B cell (primary cell): ENCODE results near the gene ZNF620. TPM values are rescaled to one million over a fixed set of nuclear protein-coding genes. Genes with fewer than 3 reads are reported as not detected.
"Not testable (repeated sequence)": the region's sequence is repeated elsewhere in the genome, so short reads cannot be mapped to it uniquely, and the experiment has no call there.

Experiments used
- ATAC-seq: fragments of 200-7000 bp; cut with Tn5 transposase; one replicate; pipeline ENCODE4 v1.10.0; 2021; ENCODE audit warnings: low read depth, mild to moderate bottlenecking, moderate number of reproducible peaks, moderate library complexity
- CTCF ChIA-PET: fragments of 350-600 bp; sonication (Branson Sonifier 250); formaldehyde crosslinking; loops from one replicate; lab custom pipeline; 2021; ENCODE audit warnings: antibody characterized with exemption, inconsistent platforms; lab: Charles Lee
- POLR2A ChIA-PET: fragments of 350-600 bp; sonication (Branson Sonifier 250); formaldehyde crosslinking; loops from one replicate; lab custom pipeline; 2021; ENCODE audit warnings: antibody characterized with exemption; lab: Charles Lee
- DNase-seq: peaks from one replicate; pipeline ENCODE4 v3.0.0; 2013
- H2AFZ ChIP-seq: 2 replicates; pipeline ENCODE4 v1.6.1; 2012; ENCODE audit warnings: mild to moderate bottlenecking, low read depth, low read length; ENCODE audit not compliant: insufficient read depth, poor library complexity, severe bottlenecking
- H3K27ac ChIP-seq, 2 donors: 1 replicate in 1 of 2; 2 replicates in 1 of 2; pipeline ENCODE4 v1.5.1; 2012 to 2013; ENCODE audit warnings: low read length in 2 of 2, mild to moderate bottlenecking in 2 of 2, moderate library complexity in 1 of 2
- H3K27me3 ChIP-seq, 4 experiments: fragments of 200-600 bp in 1 of 4; sonication (generic) in 1 of 4; replicated peaks in 1 of 4; 1 replicate in 2 of 4; 2 replicates in 2 of 4; pipeline versions ENCODE4 v1.6.1 to v1.7.0; 2013 to 2016; ENCODE audit warnings: low read length in 3 of 4, mild to moderate bottlenecking in 2 of 4, mixed read lengths in 1 of 4, moderate library complexity in 1 of 4; ENCODE audit not compliant: insufficient read depth in 4 of 4, control insufficient read depth in 3 of 4; ENCODE audit errors: control extremely low read depth in 1 of 4
- H3K36me3 ChIP-seq, 2 experiments: replicated peaks in 1 of 2; 1 replicate in 1 of 2; 2 replicates in 1 of 2; pipeline versions ENCODE4 v1.6.1 to v1.7.1; 2013; ENCODE audit warnings: low read length in 1 of 2; ENCODE audit not compliant: insufficient read depth in 2 of 2, control insufficient read depth in 1 of 2; ENCODE audit errors: control extremely low read depth in 1 of 2, extremely low read depth in 1 of 2
- H3K4me1 ChIP-seq, 2 donors: fragments of 200-600 bp in 1 of 2; sonication (generic) in 1 of 2; 1 replicate in 1 of 2; 2 replicates in 1 of 2; pipeline versions ENCODE4 v1.5.1 to v1.6.1; 2013 to 2017; ENCODE audit warnings: low read length in 2 of 2; ENCODE audit not compliant: control insufficient read depth in 2 of 2, insufficient read depth in 2 of 2
- H3K4me2 ChIP-seq: replicated peaks from 2 replicates; pipeline ENCODE3; 2012; ENCODE audit warnings: mild to moderate bottlenecking, low read depth, low read length; ENCODE audit not compliant: poor library complexity, severe bottlenecking
- H3K4me3 ChIP-seq, 5 experiments: fragments of 200-600 bp in 1 of 5; sonication (generic) in 1 of 5; 1 replicate in 3 of 5; 2 replicates in 2 of 5; pipeline versions ENCODE4 v1.5.1 to v1.7.0; 2011 to 2016; ENCODE audit warnings: low read length in 4 of 5, mild to moderate bottlenecking in 4 of 5, low read depth in 2 of 5, control low read depth in 1 of 5, moderate library complexity in 1 of 5; ENCODE audit not compliant: insufficient read depth in 1 of 5; ENCODE audit errors: control extremely low read depth in 1 of 5, extremely low read depth in 1 of 5
- H3K79me2 ChIP-seq: fragments of 200-600 bp; sonication (generic); one replicate; pipeline ENCODE4 v1.6.0; 2016; ENCODE audit warnings: low read length; ENCODE audit not compliant: control insufficient read depth, insufficient read depth
- H3K9ac ChIP-seq: fragments of 200-600 bp; sonication (generic); 2 replicates; pipeline ENCODE4 v1.6.1; 2017; ENCODE audit warnings: mild to moderate bottlenecking, low read length, moderate library complexity
- H3K9me3 ChIP-seq, 3 donors: one replicate each; pipeline versions ENCODE4 v1.6.1 to v1.7.1; 2013; ENCODE audit warnings: low read length in 2 of 3; ENCODE audit not compliant: control insufficient read depth in 2 of 3, insufficient read depth in 1 of 3; ENCODE audit errors: control extremely low read depth in 1 of 3
- H4K20me1 ChIP-seq: 2 replicates; pipeline ENCODE4 v1.6.0; 2012; ENCODE audit warnings: mild to moderate bottlenecking, low read length; ENCODE audit not compliant: insufficient read depth, control insufficient read depth, poor library complexity, severe bottlenecking
- H3K27ac Mint-ChIP-seq: one replicate; pipeline ENCODE4 v1.8.0; 2021; ENCODE audit warnings: mixed read lengths
- H3K27me3 Mint-ChIP-seq: one replicate; pipeline ENCODE4 v1.8.0; 2021; ENCODE audit warnings: mixed read lengths
- H3K4me1 Mint-ChIP-seq: one replicate; pipeline ENCODE4 v1.8.0; 2021; ENCODE audit warnings: mixed read lengths
- H3K4me3 Mint-ChIP-seq: one replicate; pipeline ENCODE4 v1.8.0; 2021; ENCODE audit warnings: mixed read lengths
- H3K9me3 Mint-ChIP-seq: one replicate; pipeline ENCODE4 v1.8.0; 2022; ENCODE audit warnings: mixed read lengths; ENCODE audit not compliant: insufficient read depth
- EZH2 ChIP-seq: IDR thresholded peaks from 2 replicates; pipeline ENCODE4 v1.6.1; 2012; ENCODE audit warnings: borderline replicate concordance, low read depth, mild to moderate bottlenecking, moderate library complexity, low read length; ENCODE audit not compliant: insufficient read depth, poor library complexity, severe bottlenecking
- WGBS: methylation state at CpG from one replicate; pipeline ENCODE4 v1.1.5; 2013; ENCODE audit warnings: missing lambda C conversion rate; ENCODE audit not compliant: insufficient coverage; 5-methylcytosine and 5-hydroxymethylcytosine counted together
- intact Hi-C: fragments of 100-400 bp; cut with micrococcal nuclease; formaldehyde crosslinking; loops from one replicate; pipeline ENCODE4 v1.10.0; 2022
- polyA plus RNA-seq: library from polyadenylated mRNA; depleted of rRNA; stranded (reverse); fragments of >200 nt; gene quantifications from 2 replicates; pipeline ENCODE4 v1.2.3, GENCODE V29; 2012
- small RNA-seq: library from RNA; depleted of rRNA; stranded (forward); fragments of <200 nt; gene quantifications from one replicate; pipeline ENCODE3, GENCODE V24; 2012; ENCODE audit warnings: low replicate concordance, low read depth; ENCODE audit not compliant: insufficient read length
- total RNA-seq, 2 donors: library from RNA; stranded (reverse); fragments of 120-200 nt in 1 of 2; gene quantifications; 1 replicate in 1 of 2; 2 replicates in 1 of 2; pipeline versions ENCODE4 v1.2.3 to v1.2.4, GENCODE V29; 2013 to 2022
- TF ChIP-seq, protein P1 (sequence below): fragments of 200-600 bp; IDR thresholded peaks from one replicate; pipeline ENCODE4 v1.8.0; 2022; ENCODE audit warnings: antibody characterized with exemption, mild to moderate bottlenecking

Gene ZNF620
- total and polyA plus RNA-seq, 2 donors (not counting 1 experiment from before 2014, with no cell fraction given): 1.2 to 6.6 TPM

DNA sequence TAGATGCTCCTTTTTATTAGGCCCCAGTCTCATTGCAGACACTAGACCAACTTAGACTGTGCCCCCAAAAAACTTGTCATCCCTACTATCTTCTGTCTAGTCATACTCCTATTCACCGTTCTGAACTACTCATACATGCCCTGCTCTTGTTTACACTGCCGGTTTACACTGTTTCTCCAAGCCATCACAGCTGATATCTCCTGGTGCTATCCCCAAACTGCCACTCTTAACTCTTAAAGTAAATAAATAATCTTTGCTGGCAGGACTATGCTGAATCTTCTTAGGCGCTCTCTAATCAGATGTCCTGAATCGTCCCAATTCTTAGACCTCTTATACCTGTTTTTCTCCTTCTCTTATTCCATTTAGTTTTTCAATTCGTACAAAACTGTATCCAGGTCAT, 59.8 kb downstream of the ZNF620 start:
- H2AFZ ChIP-seq, H3K4me3 Mint-ChIP-seq, CTCF ChIA-PET, H3K4me3 ChIP-seq, H4K20me1 ChIP-seq, H3K27ac Mint-ChIP-seq, H3K4me1 ChIP-seq, ATAC-seq, H3K9me3 Mint-ChIP-seq, H3K4me2 ChIP-seq, H3K9me3 ChIP-seq, POLR2A ChIA-PET, DNase-seq, H3K27me3 ChIP-seq, H3K79me2 ChIP-seq, H3K27me3 Mint-ChIP-seq, H3K4me1 Mint-ChIP-seq, H3K27ac ChIP-seq, H3K9ac ChIP-seq, H3K36me3 ChIP-seq, intact Hi-C loops: not testable (repeated sequence)
- WGBS: 89% methylated on average over 3 of the region's 5 CpGs

DNA sequence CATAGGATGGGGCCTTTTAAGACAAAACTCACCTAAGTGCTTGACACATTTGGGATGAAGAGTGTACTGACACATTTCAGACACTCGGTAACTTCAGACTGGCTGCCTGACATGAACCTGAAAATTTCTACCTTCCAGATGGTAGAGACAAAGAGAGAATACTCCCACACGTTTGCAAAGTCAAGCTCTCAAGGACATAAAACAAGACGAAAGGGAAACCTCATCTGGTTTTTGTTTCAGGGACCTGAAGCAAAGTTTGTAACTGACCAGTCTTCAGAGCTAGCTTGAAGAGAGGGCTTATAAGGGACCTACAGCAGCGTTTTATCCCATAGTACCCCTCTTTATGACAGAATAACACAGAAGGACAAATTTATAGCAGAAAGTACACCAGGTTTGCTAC, 60.9 kb downstream of the ZNF620 start:
- intact Hi-C loops: no loop called here

More for the DNA sequence above, 60.9 kb downstream of the ZNF620 start:
- Histone ChIP-seq H3K27ac (no peak overlapping the region), H3K27me3 (no peaks in the 10 kb centered on the region), H3K4me1 (no peaks in the 10 kb centered on the region), H3K36me3 (no peaks in the 10 kb centered on the region), H4K20me1 (no peaks in the 10 kb centered on the region), H3K4me2 (no peak overlapping the region), H3K4me3 (no peak overlapping the region), H3K79me2 (no peaks in the 10 kb centered on the region), H3K9me3 (peaks cover 0 to 1% (median 0%) of the 10 kb centered on the region in 3 donors), H2AFZ (no peak overlapping the region), H3K9ac (no peak overlapping the region)
- Mint-ChIP-seq H3K9me3 (no peaks in the 10 kb centered on the region), H3K27ac (no peak overlapping the region), H3K4me3 (no peak overlapping the region), H3K27me3 (peaks cover 4% of the 10 kb centered on the region), H3K4me1 (no peaks in the 10 kb centered on the region)
- ChIA-PET POLR2A (no interaction called here), CTCF (no interaction called here)
- no peak for TF ChIP-seq EZH2
- TF ChIP-seq, protein P1, sequence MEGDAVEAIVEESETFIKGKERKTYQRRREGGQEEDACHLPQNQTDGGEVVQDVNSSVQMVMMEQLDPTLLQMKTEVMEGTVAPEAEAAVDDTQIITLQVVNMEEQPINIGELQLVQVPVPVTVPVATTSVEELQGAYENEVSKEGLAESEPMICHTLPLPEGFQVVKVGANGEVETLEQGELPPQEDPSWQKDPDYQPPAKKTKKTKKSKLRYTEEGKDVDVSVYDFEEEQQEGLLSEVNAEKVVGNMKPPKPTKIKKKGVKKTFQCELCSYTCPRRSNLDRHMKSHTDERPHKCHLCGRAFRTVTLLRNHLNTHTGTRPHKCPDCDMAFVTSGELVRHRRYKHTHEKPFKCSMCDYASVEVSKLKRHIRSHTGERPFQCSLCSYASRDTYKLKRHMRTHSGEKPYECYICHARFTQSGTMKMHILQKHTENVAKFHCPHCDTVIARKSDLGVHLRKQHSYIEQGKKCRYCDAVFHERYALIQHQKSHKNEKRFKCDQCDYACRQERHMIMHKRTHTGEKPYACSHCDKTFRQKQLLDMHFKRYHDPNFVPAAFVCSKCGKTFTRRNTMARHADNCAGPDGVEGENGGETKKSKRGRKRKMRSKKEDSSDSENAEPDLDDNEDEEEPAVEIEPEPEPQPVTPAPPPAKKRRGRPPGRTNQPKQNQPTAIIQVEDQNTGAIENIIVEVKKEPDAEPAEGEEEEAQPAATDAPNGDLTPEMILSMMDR: no peak
- 86% methylated on average over 1 of the region's 4 CpGs for WGBS
- ATAC-seq: no peak
- no peak for DNase-seq

Small RNA genes within 50 kb of the gene (small RNA-seq; reads per million reads assigned to genes)
- not detected for gene RNU5B-2P

Other genes starting within 250 kb of the ZNF620 start
- 70.6 and 78.1 TPM in 2 replicates for gene EIF1B, start 196.3 kb upstream of the ZNF620 start, total RNA-seq
- 76.7 and 211 TPM in 2 replicates for gene EIF1B, start 196.3 kb upstream of the ZNF620 start, polyA plus RNA-seq
- not detected in 2 replicates for gene ENTPD3, start 118.9 kb upstream of the ZNF620 start, total RNA-seq
- gene ENTPD3, start 118.9 kb upstream of the ZNF620 start, polyA plus RNA-seq: not detected in 2 replicates
- 2,218 and 2,452 TPM in 2 replicates for gene RPL14, start 48.7 kb upstream of the ZNF620 start, total RNA-seq
- gene RPL14, start 48.7 kb upstream of the ZNF620 start, polyA plus RNA-seq: 413 and 750 TPM in 2 replicates
- gene ZNF619, start 28.9 kb upstream of the ZNF620 start, total RNA-seq: 22.8 and 27.6 TPM in 2 replicates
- 3.3 and 3.6 TPM in 2 replicates for gene ZNF619, start 28.9 kb upstream of the ZNF620 start, polyA plus RNA-seq
- 34.6 and 35.2 TPM in 2 replicates for gene ZNF621, start 18.9 kb downstream of the ZNF620 start, total RNA-seq
- 10.2 and 15.8 TPM in 2 replicates for gene ZNF621, start 18.9 kb downstream of the ZNF620 start, polyA plus RNA-seq